K562 (cell line): Measurements from ENCODE around the gene IKZF3. TPM values are rescaled to one million over a fixed set of nuclear protein-coding genes. Genes with fewer than 3 reads are reported as not detected.

Experiments used
- CBX8 ChIP-seq: fragments of 200-600 bp; sonication (generic); IDR thresholded peaks from 2 replicates; pipeline ENCODE4 v1.6.1; 2012; ENCODE audit warnings: borderline replicate concordance, mixed run types, low read depth, mild to moderate bottlenecking, moderate library complexity, mixed read lengths, low read length, control low read depth, inconsistent platforms; ENCODE audit not compliant: poor library complexity, severe bottlenecking; ENCODE audit errors: extremely low read depth
- CEBPB ChIP-seq: fragments of 450-650 bp; IDR thresholded peaks from 2 replicates; pipeline ENCODE4 v1.6.1; 2016; ENCODE audit warnings: missing genetic modification characterization, missing compliant biosample characterization
- E2F6 ChIP-seq, 2 experiments: IDR thresholded peaks; 2 replicates each; pipeline ENCODE4 v1.6.1; 2011; ENCODE audit warnings: borderline replicate concordance in 1 of 2, control low read depth in 1 of 2, low read depth in 1 of 2, low read length in 1 of 2, mild to moderate bottlenecking in 1 of 2, mixed read lengths in 1 of 2, moderate library complexity in 1 of 2; ENCODE audit not compliant: insufficient read depth in 1 of 2, insufficient read length in 1 of 2, poor library complexity in 1 of 2, severe bottlenecking in 1 of 2; ENCODE audit errors: extremely low read depth in 1 of 2
- ELF4 ChIP-seq: fragments of 450-650 bp; formaldehyde crosslinking; IDR thresholded peaks from 2 replicates; pipeline ENCODE4 v1.4.0; 2022; ENCODE audit warnings: missing genetic modification characterization
- FOS ChIP-seq: IDR thresholded peaks from 3 replicates; pipeline ENCODE4 v1.6.1; 2011; ENCODE audit not compliant: insufficient read length; ENCODE audit errors: extremely low read depth
- FOSL1 ChIP-seq: fragments of 200-800 bp; sonication (Bioruptor generic); conservative IDR thresholded peaks from 2 replicates; pipeline ENCODE4 v1.6.1; 2016; ENCODE audit warnings: missing genetic modification characterization, missing compliant biosample characterization
- GTF2B ChIP-seq: IDR thresholded peaks from 2 replicates; pipeline ENCODE4 v1.6.1; 2011; ENCODE audit not compliant: insufficient read length; ENCODE audit errors: extremely low read depth
- HDAC2 ChIP-seq: fragments of 450-650 bp; IDR thresholded peaks from 2 replicates; pipeline ENCODE4 v1.6.1; 2016; ENCODE audit warnings: mild to moderate bottlenecking
- HSF4 ChIP-seq: fragments of 250-450 bp; sonication (Bioruptor Pico); IDR thresholded peaks from 2 replicates; pipeline ENCODE4 v2.1.2; 2022; ENCODE audit warnings: mild to moderate bottlenecking, moderate library complexity, borderline replicate concordance
- KAT7 ChIP-seq: sonication (generic); formaldehyde crosslinking; IDR thresholded peaks from 2 replicates; pipeline ENCODE4 v1.8.0; 2022; ENCODE audit warnings: missing genetic modification reagents, mild to moderate bottlenecking, borderline replicate concordance
- NR4A1 ChIP-seq, 2 experiments: fragments of 250-450 bp in 1 of 2; fragments of 450-650 bp in 1 of 2; sonication (Bioruptor Pico) in 1 of 2; IDR thresholded peaks; 2 replicates each; pipeline versions ENCODE4 v1.4.0 to v1.6.1; 2016 to 2020; ENCODE audit warnings: mild to moderate bottlenecking in 2 of 2, missing compliant biosample characterization in 1 of 2, missing genetic modification characterization in 1 of 2, moderate library complexity in 1 of 2
- RAD51 ChIP-seq: fragments of 450-650 bp; IDR thresholded peaks from 2 replicates; pipeline ENCODE4 v1.7.1; 2016; ENCODE audit warnings: low read depth, mild to moderate bottlenecking, borderline replicate concordance
- RBFOX2 ChIP-seq: fragments of 200-400 bp; formaldehyde crosslinking; IDR thresholded peaks from 2 replicates; pipeline ENCODE4 v1.6.1; 2017; ENCODE audit warnings: low read depth, mild to moderate bottlenecking, low read length, moderate library complexity
- RNF219 ChIP-seq: fragments of 250-450 bp; sonication (Bioruptor Pico); IDR thresholded peaks from 2 replicates; pipeline ENCODE4 v1.5.0; 2022; ENCODE audit warnings: mild to moderate bottlenecking
- SIRT6 ChIP-seq: IDR thresholded peaks from one replicate; pipeline ENCODE4 v1.6.1; 2012; ENCODE audit warnings: low read depth, mild to moderate bottlenecking, control low read depth, inconsistent platforms, low read length, moderate library complexity
- SMC3 ChIP-seq: conservative IDR thresholded peaks from 2 replicates; pipeline ENCODE4 v1.6.1; 2011; ENCODE audit warnings: low read depth, low read length, improper control_type of control experiment; ENCODE audit not compliant: insufficient read depth
- SREBF2 ChIP-seq: sonication (generic); formaldehyde crosslinking; IDR thresholded peaks from 2 replicates; pipeline ENCODE4 v1.4.0; 2020; ENCODE audit warnings: mild to moderate bottlenecking, missing genetic modification reagents
- TAF1 ChIP-seq: IDR thresholded peaks from 2 replicates; pipeline ENCODE4 v1.6.1; 2011; ENCODE audit warnings: mild to moderate bottlenecking, low read length, moderate library complexity; ENCODE audit not compliant: insufficient read depth, control insufficient read depth, severe bottlenecking; ENCODE audit errors: extremely low read depth
- TCF7L2 ChIP-seq: fragments of 150-350 bp; IDR thresholded peaks from 2 replicates; pipeline ENCODE4 v1.6.1; 2016; ENCODE audit warnings: low read depth, mild to moderate bottlenecking, low read length, moderate library complexity
- ZKSCAN1 ChIP-seq: fragments of 150-350 bp; IDR thresholded peaks from 2 replicates; pipeline ENCODE4 v1.6.1; 2016; ENCODE audit warnings: low read depth, low read length
- ZNF124 ChIP-seq: sonication (generic); formaldehyde crosslinking; IDR thresholded peaks from 2 replicates; pipeline ENCODE4 v1.8.1; 2022; ENCODE audit warnings: missing genetic modification reagents
- ZNF316 ChIP-seq: fragments of 450-650 bp; IDR thresholded peaks from 2 replicates; pipeline ENCODE4 v1.6.1; 2016
- ZNF766 ChIP-seq: fragments of 200-800 bp; sonication (Bioruptor generic); conservative IDR thresholded peaks from 2 replicates; pipeline ENCODE4 v1.6.1; 2016; ENCODE audit warnings: missing genetic modification characterization, missing compliant biosample characterization
- polyA plus RNA-seq, 8 experiments: library from polyadenylated mRNA; depleted of rRNA in 4 of 8; stranded (reverse) in 5 of 8; unstranded in 3 of 8; fragments of >200 nt; fragmentation: Nextera tagmentation in 2 of 8; fragmentation: Illumina TruSeq in 1 of 8; extraction: Ambion mirVana in 2 of 8; extraction: Trizol in 1 of 8; gene quantifications; 2 replicates each; pipeline versions ENCODE4 v1.2.1 to v1.2.3, GENCODE V29; 2011 to 2014; ENCODE audit warnings: inconsistent platforms in 1 of 8, missing spikeins in 1 of 8
- total RNA-seq, 7 experiments: library from RNA; depleted of rRNA in 6 of 7; stranded (reverse); fragments of >200 nt in 6 of 7; fragmentation: Illumina TruSeq in 2 of 7; extraction: Trizol in 2 of 7; gene quantifications; 2 replicates each; pipeline versions ENCODE4 v1.2.1 to v1.2.3, GENCODE V29; 2011 to 2021; ENCODE audit warnings: low replicate concordance in 1 of 7

Gene IKZF3
- total and polyA plus RNA-seq, 9 of the 15 experiments (the other 6 are each of a cell fraction or from before 2014, with no cell fraction given), result 0.06 to 1.6 (median 0.62) TPM

- TF ChIP-seq TAF1, result no peak
- TF ChIP-seq ZKSCAN1, result no peak
- no peak for TF ChIP-seq CBX8
- no peak for TF ChIP-seq TCF7L2
- TF ChIP-seq SREBF2 (CRISPR knock-in tag), result no peak
- no peak for TF ChIP-seq ZNF124
- no peak for TF ChIP-seq RAD51
- TF ChIP-seq GTF2B, result no peak
- TF ChIP-seq RBFOX2, result peak; percentile 55
- no peak for TF ChIP-seq HSF4 (CRISPR knock-in tag)
- no peak for TF ChIP-seq RNF219 (CRISPR knock-in tag)
- TF ChIP-seq FOSL1 (tag), result no peak
- peak; percentile 99 to 100 for TF ChIP-seq E2F6 (IDR thresholded peaks at IDR 0.05; ENCODE audit: borderline replicate concordance in 1 of 2, extremely low read depth in 1 of 2, insufficient read depth in 1 of 2, insufficient read length in 1 of 2, low read depth in 1 of 2, low read length in 1 of 2, poor library complexity in 1 of 2, severe bottlenecking in 1 of 2)
- TF ChIP-seq ZNF316, result no peak
- TF ChIP-seq KAT7, result no peak
- TF ChIP-seq HDAC2, result no peak
- TF ChIP-seq ZNF766 (CRISPR knock-in tag), result peak; percentile 41; the same call in 1 of the 2 replicates
- no peak for TF ChIP-seq FOS
- no peak for TF ChIP-seq CEBPB (tag)
- TF ChIP-seq SIRT6, result no peak
- no peak for TF ChIP-seq ELF4
- no peak for TF ChIP-seq NR4A1 (CRISPR knock-in tag; IDR thresholded peaks at IDR 0.05)
- TF ChIP-seq NR4A1 (tag; IDR thresholded peaks at IDR 0.05), result peak; percentile 77; the same call in 1 of the 2 replicates
- TF ChIP-seq SMC3, result no peak
Observed at GRCh38 chr17:39863918-39864746, at the start of gene IKZF3 (continued).
